ENCODE measurements around the gene CCDC92B. TPM values are rescaled to one million over a fixed set of nuclear protein-coding genes. Genes with fewer than 3 reads are reported as not detected.
A peak's percentile ranks its signal among the peaks of the same experiment; 100 is the strongest.

Gene CCDC92B
- total and polyA plus RNA-seq, 2 of the 4 experiments (the other 2 are of a cell fraction), result not detected

DNA sequence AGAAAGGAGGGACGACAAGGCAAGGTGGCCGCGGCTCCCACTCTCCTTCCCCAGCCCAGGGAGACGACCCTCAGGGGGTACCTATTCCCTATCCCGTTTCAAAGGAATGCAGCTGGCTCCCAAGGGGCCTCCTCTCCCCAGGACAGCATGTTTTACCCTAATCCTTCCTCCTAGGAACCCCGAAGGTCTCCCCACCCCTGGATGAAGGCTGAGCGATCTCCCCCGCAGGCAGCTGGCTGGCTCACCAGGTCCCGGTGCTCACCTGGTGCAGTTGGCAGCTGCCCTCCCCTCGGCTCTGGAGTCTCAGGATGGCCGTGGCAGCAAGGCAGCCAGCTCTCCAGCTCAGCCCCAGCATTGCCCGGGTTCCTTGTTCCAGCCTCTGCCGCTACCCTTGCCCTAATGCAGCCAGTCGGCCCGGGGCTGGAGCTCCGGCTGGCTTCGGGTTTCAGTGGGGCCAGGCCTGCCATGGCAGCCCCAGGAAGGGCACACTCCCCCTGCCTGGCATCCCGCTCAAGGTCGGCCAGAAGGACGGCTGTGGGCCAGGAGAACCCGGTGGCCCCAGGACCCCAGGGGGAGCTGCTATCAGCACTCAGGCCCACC, 42.4 kb downstream of the CCDC92B start:
- Histone ChIP-seq H2BK15ac (ENCODE audit: low read depth, low read length) (no peak overlapping the region), H3K79me1 (ENCODE audit: low read depth in 1 of 2, low read length in 2 of 2) (peaks cover 11 to 82% of the 10 kb centered on the region in 2 experiments), H4K91ac (ENCODE audit: insufficient read depth, low read depth, low read length) (no peak overlapping the region), H3K9ac (ENCODE audit: low read depth, low read length) (no peak overlapping the region), H2AK9ac (replicated peaks; ENCODE audit: low read depth, low read length, poor library complexity) (no peak overlapping the region), H2AK5ac (ENCODE audit: low read depth, low read length) (no peak overlapping the region), H2BK20ac (ENCODE audit: low read depth, low read length) (no peak overlapping the region), H3K27ac (ENCODE audit: insufficient read depth, low read length) (no peak overlapping the region), H3K9me1 (ENCODE audit: insufficient read depth, low read length) (peaks cover 16% of the 10 kb centered on the region), H2BK5ac (ENCODE audit: low read depth, low read length, poor library complexity, severe bottlenecking) (no peak overlapping the region), H3K36me3 (ENCODE audit: control insufficient read depth, insufficient read depth, low read length) (peaks cover 18% of the 10 kb centered on the region), H3K4ac (ENCODE audit: low read depth, low read length) (no peak overlapping the region), H3K4me1 (ENCODE audit: control insufficient read depth, insufficient read depth, low read length) (peaks cover 27% of the 10 kb centered on the region), H4K8ac (ENCODE audit: low read depth in 2 of 2, low read length in 2 of 2) (no peak overlapping the region), H3K27me3 (ENCODE audit: control insufficient read depth, insufficient read depth, low read length) (no peaks in the 10 kb centered on the region), H3K4me3 (ENCODE audit: insufficient read depth, low read depth, low read length) (no peak overlapping the region), H2AFZ (replicated peaks; ENCODE audit: low read length, poor library complexity) (peak overlapping the region; percentile 28), H2BK120ac (ENCODE audit: low read depth, low read length) (no peak overlapping the region), H3K9me3 (ENCODE audit: control insufficient read depth, insufficient read depth, low read length) (no peaks in the 10 kb centered on the region), H3K4me2 (ENCODE audit: low read depth, low read length) (no peak overlapping the region), H4K20me1 (ENCODE audit: insufficient read depth, low read length) (peaks cover 79% of the 10 kb centered on the region), H4K5ac (ENCODE audit: low read depth, low read length) (no peak overlapping the region), H3K18ac (ENCODE audit: low read depth, low read length) (no peak overlapping the region), H3K56ac (ENCODE audit: extremely low read depth, insufficient read depth, low read length) (no peak overlapping the region), H3K14ac (replicated peaks; ENCODE audit: low read depth, low read length) (no peak overlapping the region), H3K23ac (ENCODE audit: low read depth, low read length) (no peak overlapping the region)
- POLR2A ChIA-PET (ENCODE audit: unreplicated experiment), result no interaction called here
- dilution Hi-C loops (cut with HindIII; ENCODE audit: low sequenced_read_pairs, unreplicated experiment) (no loop called here), intact Hi-C loops (cut with micrococcal nuclease) (no loop called here), in situ Hi-C loops (cut with MboI; ENCODE audit: low sequenced_read_pairs) (no loop called here)
- 83% methylated on average over 7 of the region's 21 CpGs; no CpG with 5 or more reads in 1 of the 2 experiments for WGBS, 2 experiments (ENCODE audit: extremely low coverage in 2 of 2, insufficient read length in 1 of 2)
- ATAC-seq (ENCODE audit: low read depth) (no peak), DNase-seq (no peak)
- CTCF ChIA-PET, result no interaction called here
- no peak for TF ChIP-seq CHD1 (IDR thresholded peaks at IDR 0.05; ENCODE audit: low read depth, low read length)
- no TSS peak for BruUV-seq (replicated peaks)

Measured in IMR-90 (cell line).